Umbilical cord (tissue), 2 donors: Measurements from ENCODE around the gene IGF2BP3. TPM values are rescaled to one million over a fixed set of nuclear protein-coding genes. Genes with fewer than 3 reads are reported as not detected.
"Not testable (repeated sequence)": the region's sequence is repeated elsewhere in the genome, so short reads cannot be mapped to it uniquely, and the experiment has no call there.

ENCODE experiments used
- DNase-seq: peaks from one replicate; pipeline ENCODE4 v3.0.0-alpha.2; 2015; ENCODE audit warnings: low spot score
- total RNA-seq: library from RNA; depleted of rRNA; stranded (reverse); fragments of >200 nt; gene quantifications from one replicate; pipeline ENCODE4 v1.2.3, GENCODE V29; 2014; ENCODE audit warnings: low replicate concordance; ENCODE audit not compliant: insufficient read depth

The IGF2BP3 gene
- total RNA-seq, 1 donor from 2014 or later, result 51.3 TPM

GRCh38 chr7:23426876-23427275, 43.4 kb downstream of the IGF2BP3 start:
- DNase-seq, result no peak

DNA sequence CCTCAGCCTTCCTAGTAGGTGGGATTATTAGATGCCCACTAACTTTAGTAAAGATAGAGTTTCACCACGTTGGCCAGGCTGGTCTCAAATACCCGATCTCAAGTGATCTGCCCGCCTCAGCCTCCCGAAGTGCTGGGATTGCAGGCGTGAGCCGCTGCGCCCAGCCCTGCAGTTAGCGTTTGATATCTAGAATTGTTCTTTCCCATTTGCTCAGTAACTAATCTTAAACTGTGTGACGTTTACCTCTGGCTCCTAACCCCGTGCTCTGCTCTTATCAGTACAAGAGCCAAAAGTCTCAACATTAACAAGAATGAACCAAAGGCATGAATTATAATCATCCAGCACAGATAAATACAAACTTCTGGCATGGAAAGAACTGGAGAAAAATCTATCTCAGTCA, 47.4 kb downstream of the IGF2BP3 start:
- DNase-seq, result peak; percentile 77

GRCh38 chr7:23422384-23422783, 47.9 kb downstream of the IGF2BP3 start:
- DNase-seq, result no peak

DNA sequence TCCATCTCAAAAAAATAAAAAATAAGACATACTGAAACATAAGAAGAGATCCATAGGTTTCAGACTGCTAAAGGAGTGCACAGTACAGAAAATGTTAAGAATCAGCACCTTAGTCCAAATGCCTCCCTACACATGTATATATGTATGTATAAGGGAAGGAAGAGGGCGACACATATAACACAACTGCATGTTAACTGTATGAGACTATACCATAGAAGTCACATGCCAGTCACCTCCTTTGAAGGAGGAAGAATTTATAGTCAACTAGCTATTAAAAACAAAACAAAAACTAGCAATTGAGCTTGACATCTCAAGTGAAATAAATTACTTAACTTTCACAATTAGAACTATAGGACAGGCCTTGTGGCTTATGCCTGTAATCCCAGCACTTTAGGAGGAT, 50.4 kb downstream of the IGF2BP3 start:
- no peak for DNase-seq

- no peak for DNase-seq
These were observed 51.1 kb downstream of the IGF2BP3 start for GRCh38 chr7:23419160-23419559.

DNA sequence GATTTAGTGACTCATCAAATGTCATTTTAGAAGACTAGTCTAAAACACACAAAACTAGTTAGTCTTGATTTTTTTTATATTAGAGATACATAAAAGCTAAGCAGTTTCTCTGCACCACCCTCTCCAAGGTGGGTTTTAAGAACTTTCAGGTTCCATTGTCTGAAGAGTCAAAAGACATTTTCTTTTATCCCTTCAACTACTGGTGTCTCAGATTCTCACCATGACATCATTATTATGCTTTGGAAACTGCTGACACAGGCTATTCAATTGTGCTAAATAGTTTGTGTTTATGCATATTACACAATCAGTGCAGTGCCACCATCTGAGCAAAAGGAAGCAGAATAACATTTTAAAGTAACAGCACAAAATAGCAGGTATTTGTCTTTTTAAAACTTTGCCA, 52.2 kb downstream of the IGF2BP3 start:
- no peak for DNase-seq

DNA sequence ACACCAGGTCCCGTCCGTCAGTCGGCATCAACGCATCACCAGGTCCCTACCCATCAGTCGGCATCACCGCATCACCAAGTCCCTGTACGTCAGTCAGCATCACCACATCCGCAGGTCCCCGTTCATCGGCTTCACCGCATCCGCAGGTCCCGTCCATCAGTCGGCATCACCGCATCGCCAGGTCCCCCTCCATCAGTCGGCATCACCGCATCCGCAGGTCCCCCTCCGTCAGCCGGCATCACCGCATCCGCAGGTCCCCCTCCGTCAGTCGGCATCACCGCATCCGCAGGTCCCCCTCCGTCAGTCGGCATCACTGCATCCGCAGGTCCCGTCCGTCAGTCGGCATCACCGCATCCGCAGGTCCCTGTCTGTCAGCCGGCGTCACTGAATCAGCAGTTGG, 55.1 kb downstream of the IGF2BP3 start:
- no peak for DNase-seq

DNA sequence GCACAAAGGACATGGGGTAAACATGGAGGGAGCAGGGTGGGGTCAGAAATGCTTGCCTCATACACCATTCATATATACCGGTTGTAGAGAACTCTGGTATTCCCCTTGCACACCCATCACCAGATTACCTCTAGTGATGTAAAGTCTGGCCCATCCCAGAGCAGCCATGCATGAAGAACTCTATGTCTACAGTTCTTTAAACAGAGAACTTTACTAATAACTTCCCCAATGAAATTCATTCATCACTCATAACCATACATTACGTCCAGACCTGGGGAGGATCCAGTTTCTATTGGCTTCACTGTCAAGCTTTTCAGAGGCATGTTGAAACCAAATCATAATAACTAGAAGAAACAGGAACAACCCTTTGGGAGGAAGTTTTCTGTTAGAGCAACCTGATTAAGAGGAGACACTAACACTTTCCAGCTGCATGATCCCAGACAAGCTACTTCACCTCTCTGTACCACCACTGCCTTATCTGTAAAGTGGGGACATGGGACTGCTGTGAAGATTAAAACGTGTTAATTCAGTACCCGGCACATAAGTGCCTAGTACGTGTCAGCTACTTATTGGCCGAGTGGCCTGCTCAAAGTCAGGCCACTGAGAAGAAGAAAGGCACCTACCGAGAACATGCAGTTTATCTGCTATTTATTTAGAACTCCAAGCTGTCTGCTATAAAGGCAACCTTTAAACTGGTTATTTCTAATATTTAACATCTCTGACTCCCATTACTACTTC, 59.7 kb downstream of the IGF2BP3 start:
- no peak for DNase-seq

- DNase-seq, result not testable (repeated sequence)
These were observed 63.7 kb downstream of the IGF2BP3 start for GRCh38 chr7:23406564-23406963.

DNA sequence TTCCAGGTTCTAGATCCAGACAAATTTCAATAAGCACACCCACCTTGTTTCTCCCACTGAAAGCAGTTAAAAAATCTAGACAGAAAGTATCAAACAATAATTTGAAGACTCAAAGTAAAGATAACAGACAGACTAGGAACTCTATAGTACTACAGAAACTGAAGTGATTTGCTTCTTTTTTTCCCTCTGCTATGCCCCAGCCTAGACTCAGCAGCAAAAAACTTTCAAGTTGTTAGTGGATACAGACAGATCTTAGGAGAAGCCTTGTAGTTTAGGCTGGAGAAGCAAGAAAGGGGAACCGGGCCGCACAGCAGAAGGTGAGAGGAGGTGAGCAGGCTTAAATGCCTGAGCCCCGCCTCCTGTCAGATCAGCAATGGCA, 65.1 kb downstream of the IGF2BP3 start:
- no peak for DNase-seq

GRCh38 chr7:23404546-23405239, 65.6 kb downstream of the IGF2BP3 start:
- DNase-seq, result peak; percentile 37

DNA sequence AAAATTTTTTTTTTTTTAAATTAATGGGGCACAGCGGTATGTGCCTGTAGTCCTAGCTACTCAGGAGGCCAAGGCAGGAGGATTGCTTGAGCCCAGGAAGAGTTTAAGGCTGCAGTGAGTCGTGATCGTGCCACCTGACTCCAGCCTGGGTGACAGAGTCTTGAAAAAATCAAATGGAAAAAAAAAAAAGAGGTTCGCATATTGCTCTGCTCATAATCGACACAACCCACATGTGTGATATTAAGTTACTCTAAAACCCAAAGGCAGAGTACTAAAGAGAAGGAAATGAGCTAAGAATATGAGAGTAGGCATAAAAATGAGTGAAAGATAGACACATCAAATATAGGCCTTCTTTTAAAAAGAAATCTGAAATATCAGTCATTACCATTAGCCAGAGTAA, 66.3 kb downstream of the IGF2BP3 start:
- no peak for DNase-seq

DNA sequence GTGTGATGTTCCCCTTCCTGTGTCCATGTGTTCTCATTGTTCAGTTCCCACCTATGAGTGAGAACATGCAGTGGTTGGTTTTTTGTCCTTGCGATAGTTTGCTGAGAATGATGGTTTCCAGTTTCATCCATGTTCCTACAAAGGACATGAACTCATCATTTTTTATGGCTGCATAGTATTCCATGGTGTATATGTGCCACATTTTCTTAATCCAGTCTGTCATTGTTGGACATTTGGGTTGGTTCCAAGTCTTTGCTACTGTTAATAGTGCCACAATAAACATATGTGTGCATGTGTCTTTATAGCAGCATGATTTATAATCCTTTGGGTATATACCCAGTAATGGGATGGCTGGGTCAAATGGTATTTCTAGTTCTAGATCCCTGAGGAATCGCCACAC, 72.2 kb downstream of the IGF2BP3 start:
- not testable (repeated sequence) for DNase-seq

DNA sequence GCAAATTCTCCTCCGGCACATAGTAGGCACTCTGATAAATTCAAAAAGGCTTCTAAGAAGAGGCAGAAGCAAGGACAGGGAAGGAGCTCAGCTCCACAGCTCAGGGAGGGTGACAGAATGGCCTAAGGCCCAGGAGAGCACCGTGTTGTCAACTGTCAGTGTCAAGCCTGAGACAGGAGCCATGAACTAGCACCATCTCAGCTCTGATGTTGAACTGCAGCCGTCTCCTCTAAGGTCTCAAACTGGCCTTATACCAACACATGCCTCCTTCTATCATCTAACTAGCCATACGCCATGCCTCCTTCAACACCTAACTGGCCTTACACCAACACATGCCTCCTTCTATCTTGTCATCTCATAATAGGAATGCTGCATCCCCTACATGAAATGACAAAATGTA, 73.0 kb downstream of the IGF2BP3 start:
- no peak for DNase-seq

DNA sequence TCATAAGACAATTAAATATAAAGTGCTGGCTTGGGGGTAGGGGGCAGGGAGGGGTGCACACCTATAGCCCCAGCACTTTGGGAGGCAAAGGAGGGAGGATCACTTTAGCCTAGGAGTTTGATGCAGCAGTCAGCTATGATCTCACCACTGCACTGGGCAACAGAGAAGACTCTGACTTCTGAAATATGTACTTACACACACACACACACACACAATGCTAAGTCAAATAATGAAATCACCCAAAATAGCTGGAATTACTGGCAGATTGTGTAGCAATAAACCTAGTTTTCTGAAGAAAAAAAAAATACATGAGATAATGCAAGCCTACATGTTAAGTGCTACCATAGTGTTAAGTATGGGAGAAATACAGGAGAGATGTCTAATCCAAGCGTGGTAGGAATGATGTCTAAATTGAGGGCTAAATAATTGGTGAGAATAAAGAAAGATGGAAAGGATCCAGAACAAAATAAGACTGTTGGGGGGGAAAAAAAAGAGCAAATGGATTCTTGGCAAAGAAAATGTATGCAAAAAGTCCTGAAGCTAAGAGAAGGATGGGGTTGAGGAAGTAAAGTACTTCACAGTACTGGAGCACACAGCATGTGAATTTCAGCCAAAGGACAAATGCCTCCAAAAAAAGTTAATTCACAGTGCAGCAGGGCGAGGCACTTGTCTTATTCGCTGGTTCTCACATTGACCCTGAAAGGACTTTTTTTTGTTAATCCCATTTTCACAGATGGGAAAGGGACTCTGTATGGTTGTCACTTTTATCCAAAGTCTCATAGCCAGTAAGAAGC, 73.9 kb downstream of the IGF2BP3 start:
- DNase-seq, result peak; percentile 41

GRCh38 chr7:23394488-23395171, 75.7 kb downstream of the IGF2BP3 start:
- no peak for DNase-seq

DNA sequence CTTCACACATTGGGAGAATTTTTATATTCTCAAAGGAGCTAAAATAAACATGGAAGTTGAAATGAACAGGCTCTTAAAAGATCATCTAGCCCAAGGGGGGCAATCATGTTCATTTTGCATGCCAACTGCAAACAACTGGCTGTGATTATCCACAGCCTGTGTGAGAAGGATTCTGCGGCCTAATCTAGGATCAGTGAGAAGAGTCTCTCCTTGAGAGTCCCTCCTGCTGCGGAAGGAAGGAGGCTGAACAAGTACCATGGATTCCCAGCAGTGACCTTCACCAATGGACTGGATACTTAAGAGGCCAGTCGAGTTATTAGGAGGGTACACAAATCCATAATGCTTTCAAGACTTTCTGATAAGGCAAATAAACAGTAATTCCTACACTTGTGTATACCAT, 76.7 kb downstream of the IGF2BP3 start:
- no peak for DNase-seq

DNA sequence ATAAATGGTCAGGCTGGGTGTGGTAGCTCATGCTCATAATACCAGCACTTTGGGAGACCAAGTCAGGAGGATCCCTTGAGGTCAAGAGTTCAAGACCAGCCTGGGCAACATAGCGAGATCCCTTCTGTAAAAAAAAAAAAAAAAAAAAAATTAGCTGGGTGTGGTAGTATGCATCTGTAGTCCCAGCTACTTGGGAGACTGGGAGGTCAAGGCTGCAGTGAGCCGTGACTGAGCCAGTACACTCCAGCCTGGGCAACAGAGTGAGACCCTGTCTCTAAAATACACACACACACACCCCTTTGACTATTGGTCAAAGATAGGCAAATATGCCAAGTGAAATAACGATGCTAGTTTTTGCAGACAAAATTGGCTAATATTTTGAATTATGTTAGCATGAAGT, 80.6 kb downstream of the IGF2BP3 start:
- no peak for DNase-seq

GRCh38 chr7:23387583-23387982, 82.7 kb downstream of the IGF2BP3 start:
- DNase-seq, result no peak

GRCh38 chr7:23385140-23385539, 85.2 kb downstream of the IGF2BP3 start:
- DNase-seq, result no peak

DNA sequence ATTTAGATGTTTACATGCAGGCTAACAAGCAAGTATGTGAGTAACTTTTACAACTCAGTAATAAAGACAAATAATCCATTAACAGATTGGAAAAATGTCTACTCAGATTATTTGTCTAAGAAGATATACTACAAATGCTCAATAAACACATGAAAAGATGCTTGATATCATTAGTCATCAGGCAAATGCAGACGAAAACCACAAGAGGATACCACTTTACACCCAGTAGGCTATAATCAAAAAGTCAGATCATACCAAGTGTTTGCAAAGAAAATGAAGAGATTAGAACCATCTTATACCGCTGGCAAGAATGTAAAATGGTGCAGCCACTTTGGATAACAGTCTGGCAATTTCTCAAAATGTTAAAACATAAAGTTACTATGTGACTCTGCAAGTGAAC, 87.1 kb downstream of the IGF2BP3 start:
- no peak for DNase-seq

DNA sequence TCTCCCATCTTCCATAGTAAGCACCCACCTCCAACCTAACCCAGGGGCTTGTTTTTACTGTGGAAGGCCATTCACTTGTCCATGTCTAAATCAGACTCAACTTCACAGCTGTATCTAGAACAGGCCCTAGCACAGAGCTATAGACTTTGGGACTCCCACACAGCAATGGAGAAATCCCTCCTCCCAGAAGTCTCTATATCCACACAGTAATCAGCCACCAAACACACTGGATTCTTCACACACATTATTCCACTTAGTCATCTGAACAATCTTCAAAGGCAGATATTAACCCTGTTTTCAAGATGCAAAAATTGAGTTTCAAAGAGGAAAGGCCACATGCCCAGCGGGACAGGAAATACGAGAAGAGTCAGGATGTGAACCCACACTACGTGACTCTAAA, 89.3 kb downstream of the IGF2BP3 start:
- no peak for DNase-seq
